GM23248 (cell line): ENCODE measurements around the gene SRRM5. TPM values are rescaled to one million over a fixed set of nuclear protein-coding genes. Genes with fewer than 3 reads are reported as not detected.
A peak's percentile ranks its signal among the peaks of the same experiment; 100 is the strongest.

Experiments
- DNase-seq: peaks from one replicate; pipeline ENCODE4 v3.0.0-alpha.2; 2015
- H2AFZ ChIP-seq: fragments of 200-600 bp; sonication (generic); 2 replicates; pipeline ENCODE4 v1.6.1; 2016; ENCODE audit warnings: antibody characterized with exemption
- H3F3A ChIP-seq: fragments of 200-600 bp; sonication (generic); 2 replicates; pipeline ENCODE4 v1.6.1; 2016; ENCODE audit warnings: mild to moderate bottlenecking, antibody characterized with exemption, mixed run types; ENCODE audit not compliant: insufficient read depth
- H3K27ac ChIP-seq: fragments of 200-600 bp; sonication (generic); 2 replicates; pipeline ENCODE4 v1.5.1; 2016; ENCODE audit warnings: mild to moderate bottlenecking
- H3K27me3 ChIP-seq: fragments of 200-600 bp; sonication (generic); replicated peaks from 2 replicates; pipeline ENCODE4 v1.6.1; 2016; ENCODE audit warnings: mild to moderate bottlenecking; ENCODE audit not compliant: insufficient read depth
- H3K36me3 ChIP-seq: fragments of 200-600 bp; sonication (generic); 2 replicates; pipeline ENCODE4 v1.6.1; 2016; ENCODE audit warnings: low read depth, mild to moderate bottlenecking
- H3K4me1 ChIP-seq: fragments of 200-600 bp; sonication (generic); 2 replicates; pipeline ENCODE4 v1.6.1; 2016; ENCODE audit warnings: mild to moderate bottlenecking; ENCODE audit not compliant: insufficient read depth
- H3K4me2 ChIP-seq: fragments of 200-600 bp; sonication (generic); one replicate; pipeline ENCODE4 v1.6.1; 2016; ENCODE audit warnings: mild to moderate bottlenecking; ENCODE audit not compliant: unreplicated experiment
- H3K4me3 ChIP-seq: fragments of 200-600 bp; sonication (generic); 2 replicates; pipeline ENCODE4 v1.5.1; 2016; ENCODE audit warnings: mild to moderate bottlenecking
- H3K79me2 ChIP-seq: fragments of 200-600 bp; sonication (generic); 2 replicates; pipeline ENCODE4 v1.6.1; 2016; ENCODE audit warnings: mild to moderate bottlenecking; ENCODE audit not compliant: insufficient read depth
- H3K9ac ChIP-seq: fragments of 200-600 bp; sonication (generic); 2 replicates; pipeline ENCODE4 v1.6.1; 2016; ENCODE audit warnings: mild to moderate bottlenecking
- H3K9me2 ChIP-seq: fragments of 200-600 bp; sonication (generic); 2 replicates; pipeline ENCODE4 v1.6.1; 2016; ENCODE audit warnings: mixed run types, mild to moderate bottlenecking, moderate library complexity; ENCODE audit not compliant: insufficient read depth
- H3K9me3 ChIP-seq: fragments of 200-600 bp; sonication (generic); one replicate; pipeline ENCODE4 v1.6.1; 2017; ENCODE audit warnings: low read depth
- H4K20me1 ChIP-seq: fragments of 200-600 bp; sonication (generic); 2 replicates; pipeline ENCODE4 v1.6.0; 2016; ENCODE audit not compliant: insufficient read depth
- EZH2 ChIP-seq: fragments of 200-600 bp; sonication (generic); IDR thresholded peaks from 2 replicates; pipeline ENCODE4 v1.6.1; 2018; ENCODE audit warnings: antibody characterized with exemption, mild to moderate bottlenecking; ENCODE audit not compliant: insufficient read depth, poor library complexity, severe bottlenecking
- EZH2phosphoT487 ChIP-seq: fragments of 200-600 bp; sonication (generic); IDR thresholded peaks from 2 replicates; pipeline ENCODE4 v1.6.1; 2018; ENCODE audit warnings: antibody characterized with exemption, moderate library complexity, mild to moderate bottlenecking, low read depth; ENCODE audit not compliant: insufficient read depth
- WGBS, 2 experiments: methylation state at CpG; one replicate each; pipeline ENCODE4 v1.1.6; 2015 to 2017; ENCODE audit warnings: low lambda C conversion rate in 2 of 2, low coverage in 1 of 2; ENCODE audit errors: missing lambda C conversion rate in 2 of 2; 5-methylcytosine and 5-hydroxymethylcytosine counted together
- in situ Hi-C: fragments of 300-500 bp; cut with MboI; formaldehyde crosslinking; loops from 2 replicates; pipeline ENCODE4 v1.15.0; 2020
- polyA plus RNA-seq: library from polyadenylated mRNA; unstranded; fragments of >200 nt; fragmentation: Nextera tagmentation; extraction: Ambion mirVana; gene quantifications from 2 replicates; pipeline ENCODE4 v1.2.1, GENCODE V29; 2016
- total RNA-seq: library from RNA; depleted of rRNA; stranded (reverse); fragments of >200 nt; shearing (Covaris generic); gene quantifications from 2 replicates; pipeline ENCODE4 v1.2.3, GENCODE V29; 2014

The SRRM5 gene
- total and polyA plus RNA-seq, 2 experiments from 2014 or later, result not detected

GRCh38 chr19:43638214-43638994 lies 26.5 kb downstream of the SRRM5 start:
- 0 out of 2 replicates have a peak, but pooled peaks cover 14% of the 10 kb centered on the region for H3F3A ChIP-seq
- peaks cover 25% of the 10 kb centered on the region for H3K27me3 ChIP-seq
- no peak overlapping the region for H3K4me3 ChIP-seq
- H4K20me1 ChIP-seq, result no peaks in the 10 kb centered on the region
- no peak overlapping the region for H3K9ac ChIP-seq
- peaks cover 15% of the 10 kb centered on the region for H3K4me1 ChIP-seq
- 61 to 63% methylated on average over 13 of the region's 13 CpGs for WGBS, 2 experiments
- H3K9me3 ChIP-seq, result no peaks in the 10 kb centered on the region
- no peak for DNase-seq
- no peak overlapping the region for H3K4me2 ChIP-seq
- TF ChIP-seq EZH2 (no peak), EZH2phosphoT487 (no peak)
- no peak overlapping the region for H3K27ac ChIP-seq
- in situ Hi-C loops, result no loop called here
- H3K36me3 ChIP-seq, result no peaks in the 10 kb centered on the region
- no peak overlapping the region for H2AFZ ChIP-seq
- H3K79me2 ChIP-seq, result no peaks in the 10 kb centered on the region
- H3K9me2 ChIP-seq, result no peaks in the 10 kb centered on the region

GRCh38 chr19:43638995-43639518 lies 27.2 kb downstream of the SRRM5 start:
- Histone ChIP-seq H3K4me2 (no peak overlapping the region), H4K20me1 (no peaks in the 10 kb centered on the region), H3K9me3 (no peaks in the 10 kb centered on the region), H3K4me3 (no peak overlapping the region), H3K27ac (no peak overlapping the region), H3K9ac (no peak overlapping the region), H3K27me3 (peaks cover 22% of the 10 kb centered on the region), H3K79me2 (no peaks in the 10 kb centered on the region), H3K9me2 (no peaks in the 10 kb centered on the region), H3K4me1 (peaks cover 15% of the 10 kb centered on the region), H3K36me3 (no peaks in the 10 kb centered on the region), H3F3A (0 out of 2 replicates have a peak, but pooled peaks cover 15% of the 10 kb centered on the region), H2AFZ (no peak overlapping the region)
- DNase-seq, result no peak
- in situ Hi-C loops, result no loop called here
- 12 to 24% methylated on average over 9 to 16 of the region's 18 CpGs for WGBS, 2 experiments
- peak; percentile 47 for TF ChIP-seq EZH2
- no peak for TF ChIP-seq EZH2phosphoT487

DNA sequence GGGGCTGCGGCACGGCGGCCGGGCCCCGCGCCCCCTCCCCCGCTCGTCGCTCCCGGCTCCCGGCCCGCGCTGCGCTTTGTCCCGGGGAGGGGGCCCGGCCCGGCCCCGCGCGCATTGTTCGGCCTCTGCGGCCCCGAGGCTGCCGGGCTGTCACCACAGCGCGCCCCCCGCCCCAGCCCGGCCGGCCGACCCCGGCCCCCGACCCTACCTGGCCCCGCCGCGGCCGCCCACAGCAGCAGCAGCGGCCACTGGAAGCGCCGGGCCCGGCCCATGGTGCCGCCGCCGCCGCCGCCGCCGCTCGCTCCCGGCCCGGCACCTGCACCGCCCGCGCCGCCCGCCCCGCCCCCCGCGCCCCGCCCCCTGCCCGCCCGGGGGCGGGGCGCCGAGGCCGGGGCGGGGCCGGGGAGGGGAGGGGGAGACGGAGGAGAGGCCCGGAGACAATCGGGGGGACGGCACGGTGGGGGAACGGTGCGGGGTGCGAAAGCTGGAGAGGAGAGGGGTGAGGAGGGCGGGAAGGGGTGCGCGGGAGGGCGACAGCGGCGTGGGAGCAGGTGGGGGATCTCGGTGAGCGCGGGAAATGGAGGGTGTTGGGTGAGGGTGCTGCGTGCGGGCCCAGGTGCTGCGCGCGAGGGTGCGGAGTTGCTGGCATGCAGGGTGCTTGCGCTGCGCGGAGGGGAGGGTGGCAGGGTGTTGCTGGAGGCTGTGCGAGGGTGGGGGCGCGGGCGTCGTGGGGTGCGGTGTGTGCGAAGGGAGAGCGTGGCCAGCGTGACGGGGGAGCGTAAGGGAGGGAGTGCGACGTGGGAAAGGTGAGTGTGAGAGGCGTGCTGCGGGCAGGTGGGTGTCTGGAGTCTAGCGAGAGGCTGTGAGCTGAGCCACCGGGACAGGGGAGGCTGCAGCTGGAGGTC lies 27.9 kb downstream of the SRRM5 start, which contains the start of gene CADM4:
Gene CADM4, minus strand, starts transcription at position 332 of the 905 bp plus-strand sequence. Its CDS starts 60 bp downstream, at position 272.
- Histone ChIP-seq H3K9me2 (no peaks in the 10 kb centered on the region), H3K9ac (no peak within 1 kb of the TSS), H3K4me2 (peak within 1 kb of the TSS; percentile 48), H3K4me3 (peak within 1 kb of the TSS; percentile 58), H3K4me1 (peaks cover 14% of the 10 kb centered on the region), H3K27ac (no peak within 1 kb of the TSS), H4K20me1 (no peaks in the 10 kb centered on the region), H3F3A (0 out of 2 replicates have a peak, but pooled peaks cover 15% of the 10 kb centered on the region), H3K36me3 (no peaks in the 10 kb centered on the region), H3K9me3 (no peaks in the 10 kb centered on the region), H2AFZ (peak within 1 kb of the TSS; percentile 45), H3K79me2 (no peaks in the 10 kb centered on the region), H3K27me3 (peaks cover 22% of the 10 kb centered on the region)
- TF ChIP-seq EZH2, result no peak
- TF ChIP-seq EZH2phosphoT487, result no peak
- DNase-seq, result peak; percentile 17
- in situ Hi-C loops, result no loop called here
- 2 to 3% methylated on average over 12 to 70 of the region's 110 CpGs for WGBS, 2 experiments

DNA sequence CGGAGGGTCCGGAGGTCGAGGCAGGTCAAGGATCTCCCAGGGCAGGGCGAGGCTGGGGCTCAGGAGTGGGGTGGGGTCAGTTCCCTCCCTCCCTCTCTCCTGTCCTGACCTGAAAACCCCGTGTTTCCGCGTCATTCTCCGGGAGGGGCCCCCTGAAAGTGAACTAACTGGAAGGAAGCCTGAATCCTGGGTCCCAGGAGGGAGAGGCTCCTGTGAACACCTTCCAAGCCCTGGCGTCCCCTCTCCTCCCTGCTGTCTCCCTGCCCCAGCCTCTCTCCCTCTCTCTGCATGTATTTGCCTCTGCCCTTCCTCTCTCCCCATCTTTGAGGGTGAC lies 28.5 kb downstream of the SRRM5 start:
- WGBS, 2 experiments, result 14 to 22% methylated on average over 6 to 8 of the region's 9 CpGs
- H3F3A ChIP-seq, result 0 out of 2 replicates have a peak, but pooled peaks cover 15% of the 10 kb centered on the region
- no peak for TF ChIP-seq EZH2phosphoT487
- TF ChIP-seq EZH2, result peak; percentile 67

More for the DNA sequence above, 28.5 kb downstream of the SRRM5 start:
- H3K79me2 ChIP-seq, result no peaks in the 10 kb centered on the region
- no peak overlapping the region for H2AFZ ChIP-seq
- H3K36me3 ChIP-seq, result no peaks in the 10 kb centered on the region
- peaks cover 8% of the 10 kb centered on the region; the same call in 1 of the 2 replicates for H3K4me1 ChIP-seq
- no peaks in the 10 kb centered on the region for H3K9me3 ChIP-seq
- no peak overlapping the region for H3K9ac ChIP-seq
- H3K4me2 ChIP-seq, result no peak overlapping the region
- H3K27ac ChIP-seq, result no peak overlapping the region
- no peaks in the 10 kb centered on the region for H3K9me2 ChIP-seq
- DNase-seq, result no peak
- H3K27me3 ChIP-seq, result peaks cover 22% of the 10 kb centered on the region
- in situ Hi-C loops, result no loop called here
- no peak overlapping the region for H3K4me3 ChIP-seq
- H4K20me1 ChIP-seq, result no peaks in the 10 kb centered on the region
